OCI-LY1 (cell line): ENCODE measurements around the gene IRF4.

ENCODE experiments used
- H2AFZ ChIP-seq: fragments of 200-600 bp; sonication (generic), shearing (Covaris generic); 2 replicates; pipeline ENCODE4 v1.6.0; 2014; ENCODE audit warnings: antibody characterized with exemption, mild to moderate bottlenecking, low read length
- H3F3A ChIP-seq: fragments of 200-600 bp; sonication (generic), shearing (Covaris generic); 2 replicates; pipeline ENCODE4 v1.6.0; 2014; ENCODE audit warnings: mild to moderate bottlenecking, antibody characterized with exemption, low read length, moderate library complexity; ENCODE audit not compliant: insufficient read depth
- H3K27ac ChIP-seq: fragments of 200-600 bp; sonication (generic); 2 replicates; pipeline ENCODE4 v1.5.1; 2014; ENCODE audit warnings: low read length, mixed run types, mild to moderate bottlenecking, low read depth; ENCODE audit not compliant: poor library complexity, severe bottlenecking
- H3K27me3 ChIP-seq: fragments of 200-600 bp; sonication (generic); 2 replicates; pipeline ENCODE4 v1.6.0; 2014; ENCODE audit warnings: antibody characterized with exemption, mild to moderate bottlenecking, low read length, moderate library complexity; ENCODE audit not compliant: insufficient read depth
- H3K36me3 ChIP-seq: fragments of 200-600 bp; sonication (generic); 2 replicates; pipeline ENCODE4 v1.6.1; 2014; ENCODE audit warnings: mild to moderate bottlenecking, antibody characterized with exemption, low read length, moderate library complexity, mixed read lengths; ENCODE audit not compliant: insufficient read depth
- H3K4me1 ChIP-seq: fragments of 200-600 bp; sonication (generic); 2 replicates; pipeline ENCODE4 v1.5.1; 2014; ENCODE audit warnings: mild to moderate bottlenecking, low read length, moderate library complexity; ENCODE audit not compliant: insufficient read depth, severe bottlenecking
- H3K4me2 ChIP-seq: fragments of 200-600 bp; sonication (generic), shearing (Covaris generic); 2 replicates; pipeline ENCODE4 v1.6.1; 2014; ENCODE audit warnings: low read length
- H3K4me3 ChIP-seq: fragments of 200-600 bp; sonication (generic); 2 replicates; pipeline ENCODE4 v1.5.1; 2014; ENCODE audit warnings: low read length, low read depth, mild to moderate bottlenecking, mixed read lengths; ENCODE audit not compliant: poor library complexity, severe bottlenecking
- H3K79me2 ChIP-seq: fragments of 200-600 bp; shearing (Covaris generic); 2 replicates; pipeline ENCODE4 v1.6.1; 2016; ENCODE audit warnings: mixed run types, low read length, mixed read lengths; ENCODE audit not compliant: insufficient read depth
- H3K9ac ChIP-seq: fragments of 200-600 bp; sonication (generic), shearing (Covaris generic); 2 replicates; pipeline ENCODE4 v1.6.1; 2014; ENCODE audit warnings: mild to moderate bottlenecking, low read length, mixed read lengths
- H3K9me2 ChIP-seq: fragments of 200-600 bp; sonication (generic), shearing (Covaris generic); 2 replicates; pipeline ENCODE4 v1.6.1; 2014; ENCODE audit warnings: low read depth, mild to moderate bottlenecking, low read length, mixed read lengths
- H3K9me3 ChIP-seq: fragments of 200-600 bp; shearing (Covaris generic); 2 replicates; pipeline ENCODE4 v1.6.1; 2014; ENCODE audit warnings: low read length, mixed read lengths
- H4K20me1 ChIP-seq: fragments of 200-600 bp; sonication (generic), shearing (Covaris generic); 2 replicates; pipeline ENCODE4 v1.6.0; 2016; ENCODE audit warnings: mild to moderate bottlenecking, low read length; ENCODE audit not compliant: insufficient read depth
- CTCF ChIP-seq: fragments of 200-600 bp; sonication (generic), shearing (Covaris generic); IDR thresholded peaks from 2 replicates; pipeline ENCODE4 v1.5.1; 2017; ENCODE audit warnings: mild to moderate bottlenecking, antibody characterized with exemption, low read length, moderate library complexity, mixed read lengths
- EZH2 ChIP-seq: fragments of 200-600 bp; sonication (generic), shearing (Covaris generic); IDR thresholded peaks from 2 replicates; pipeline ENCODE4 v1.8.0; 2017; ENCODE audit warnings: borderline replicate concordance, mixed run types, mild to moderate bottlenecking, antibody characterized with exemption, low read length, moderate library complexity, mixed read lengths

IRF4 gene

GRCh38 chr6:404685-405423 is 13.3 kb downstream of the IRF4 start:
- Histone ChIP-seq H3K9me3 (no peaks in the 10 kb centered on the region), H3K4me1 (peaks cover 23% of the 10 kb centered on the region), H2AFZ (no peak overlapping the region), H3K79me2 (no peaks in the 10 kb centered on the region), H3K9me2 (no peaks in the 10 kb centered on the region), H3K9ac (no peak overlapping the region), H3K36me3 (peaks cover 98% of the 10 kb centered on the region), H3K27me3 (no peaks in the 10 kb centered on the region), H4K20me1 (no peaks in the 10 kb centered on the region), H3F3A (no peaks in the 10 kb centered on the region), H3K4me3 (no peak overlapping the region), H3K4me2 (no peak overlapping the region; the same call in 1 of the 2 replicates), H3K27ac (peak overlapping the region; percentile 38)
- TF ChIP-seq CTCF (no peak), EZH2 (no peak)

DNA sequence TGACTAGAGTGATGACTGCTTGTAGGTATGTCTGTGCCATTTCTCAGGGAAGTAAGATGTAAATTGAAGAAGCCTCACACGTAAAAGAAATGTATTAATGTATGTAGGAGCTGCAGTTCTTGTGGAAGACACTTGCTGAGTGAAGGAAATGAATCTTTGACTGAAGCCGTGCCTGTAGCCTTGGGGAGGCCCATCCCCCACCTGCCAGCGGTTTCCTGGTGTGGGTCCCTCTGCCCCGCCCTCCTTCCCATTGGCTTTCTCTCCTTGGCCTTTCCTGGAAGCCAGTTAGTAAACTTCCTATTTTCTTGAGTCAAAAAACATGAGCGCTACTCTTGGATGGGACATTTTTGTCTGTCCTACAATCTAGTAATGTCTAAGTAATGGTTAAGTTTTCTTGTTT is 16.6 kb downstream of the IRF4 start:
- Histone ChIP-seq H3K9ac (no peak overlapping the region), H3K4me3 (no peak overlapping the region), H3K4me1 (peaks cover 20% of the 10 kb centered on the region), H3K36me3 (peaks cover 82% of the 10 kb centered on the region), H3K27ac (no peak overlapping the region), H3K9me3 (no peaks in the 10 kb centered on the region), H4K20me1 (no peaks in the 10 kb centered on the region; the same call in 1 of the 2 replicates), H3K4me2 (no peak overlapping the region), H3K27me3 (no peaks in the 10 kb centered on the region), H2AFZ (no peak overlapping the region), H3K9me2 (no peaks in the 10 kb centered on the region), H3K79me2 (no peaks in the 10 kb centered on the region), H3F3A (0 out of 2 replicates have a peak, but pooled peaks cover 6% of the 10 kb centered on the region)
- TF ChIP-seq CTCF (no peak), EZH2 (no peak)

DNA sequence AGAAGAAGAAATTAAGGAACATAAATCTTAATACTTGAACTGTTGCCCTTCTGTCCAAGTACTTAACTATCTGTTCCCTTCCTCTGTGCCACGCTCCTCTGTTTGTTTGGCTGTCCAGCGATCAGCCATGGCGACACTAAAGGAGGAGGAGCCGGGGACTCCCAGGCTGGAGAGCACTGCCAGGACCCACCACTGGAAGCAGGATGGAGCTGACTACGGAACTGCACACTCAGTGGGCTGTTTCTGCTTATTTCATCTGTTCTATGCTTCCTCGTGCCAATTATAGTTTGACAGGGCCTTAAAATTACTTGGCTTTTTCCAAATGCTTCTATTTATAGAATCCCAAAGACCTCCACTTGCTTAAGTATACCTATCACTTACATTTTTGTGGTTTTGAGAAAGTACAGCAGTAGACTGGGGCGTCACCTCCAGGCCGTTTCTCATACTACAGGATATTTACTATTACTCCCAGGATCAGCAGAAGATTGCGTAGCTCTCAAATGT is 17.1 kb downstream of the IRF4 start:
- H3K27me3 ChIP-seq = no peaks in the 10 kb centered on the region
- H3K27ac ChIP-seq = no peak overlapping the region

More for the DNA sequence above, 17.1 kb downstream of the IRF4 start:
- H3K9me3 ChIP-seq = no peaks in the 10 kb centered on the region
- H3K9me2 ChIP-seq = no peaks in the 10 kb centered on the region
- no peak overlapping the region for H2AFZ ChIP-seq
- H3F3A ChIP-seq = 0 out of 2 replicates have a peak, but pooled peaks cover 7% of the 10 kb centered on the region
- peak; percentile 68 for TF ChIP-seq CTCF
- no peak for TF ChIP-seq EZH2
- peaks cover 77% of the 10 kb centered on the region for H3K36me3 ChIP-seq
- H3K9ac ChIP-seq = no peak overlapping the region
- peaks cover 15% of the 10 kb centered on the region for H3K4me1 ChIP-seq
- H3K4me2 ChIP-seq = no peak overlapping the region
- H3K79me2 ChIP-seq = no peaks in the 10 kb centered on the region
- H4K20me1 ChIP-seq = no peaks in the 10 kb centered on the region; the same call in 1 of the 2 replicates
- no peak overlapping the region for H3K4me3 ChIP-seq
